Heart left ventricle (tissue), 13 donors: ENCODE data around the gene IPO13.

ENCODE experiments used
- POLR2A ChIP-seq, 2 donors: fragments of 450-650 bp; IDR thresholded peaks; one replicate each; pipeline ENCODE4 v1.6.1; 2017; ENCODE audit warnings: antibody characterized with exemption in 2 of 2, mild to moderate bottlenecking in 2 of 2, moderate library complexity in 2 of 2
- TF ChIP-seq, protein P1 (sequence below), 12 donors: fragments of 200-600 bp; sonication (generic) in 4 of 12; IDR thresholded peaks; one replicate each; pipeline versions ENCODE4 v1.5.0 to v1.8.0; 2018 to 2022; ENCODE audit warnings: antibody characterized with exemption in 12 of 12, mild to moderate bottlenecking in 5 of 12
- donor health status: ischemic (EF 13 %, LVEDD 7.1; RV severe dilation, severe dysfunction).
- donor health status: DM: no; HTN: yes; CAD: no.
- donor health status: DM: no; HTN: no; CAD: no.
- donor health status: ischemic (EF 25% LVEDD 6.9; RV normal size, moderate dysfunction).
- donor health status: ischemic (EF 25% LVEDD 5.7; RV mildly dilated, moderate dysfunction).
- donor health status: ischemic (EF 35%, LVEDD 5.7; RV mildly dilated, moderate dysfunction).
- donor health status: nonischemic (EF 11% LVEDD 7.7; RV severe dilation, severe dysfunction).
- donor health status: DM: yes; HTN: yes; CAD: no.
- donor health status: PGD.
- donor health status: ischemic (EF 29% LVEDD 5.4; RV normal size, mild dysfunction).
- donor health status: nonischemic (EF 23%, LVEDD 6.1; RV moderate dilation, normal function).

DNA sequence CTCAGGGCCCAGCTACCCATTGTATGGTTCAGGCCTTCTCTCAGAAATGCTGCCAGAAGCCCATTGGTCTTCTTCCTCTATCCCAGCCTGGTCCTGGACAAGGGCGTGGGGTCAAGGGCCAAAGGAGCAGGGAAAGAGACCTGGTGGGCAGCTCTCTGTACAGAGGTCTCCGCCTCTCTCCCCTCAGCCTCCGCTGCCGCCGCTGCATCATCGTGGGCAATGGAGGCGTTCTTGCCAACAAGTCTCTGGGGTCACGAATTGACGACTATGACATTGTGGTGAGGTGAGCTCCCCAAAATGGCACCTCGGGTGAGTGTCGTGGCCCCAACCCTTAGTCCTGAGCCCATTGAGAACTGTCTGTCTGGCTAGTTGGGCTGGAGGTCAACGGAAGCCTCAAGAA, 47.8 kb upstream of the IPO13 start:
- TF ChIP-seq, protein P1, sequence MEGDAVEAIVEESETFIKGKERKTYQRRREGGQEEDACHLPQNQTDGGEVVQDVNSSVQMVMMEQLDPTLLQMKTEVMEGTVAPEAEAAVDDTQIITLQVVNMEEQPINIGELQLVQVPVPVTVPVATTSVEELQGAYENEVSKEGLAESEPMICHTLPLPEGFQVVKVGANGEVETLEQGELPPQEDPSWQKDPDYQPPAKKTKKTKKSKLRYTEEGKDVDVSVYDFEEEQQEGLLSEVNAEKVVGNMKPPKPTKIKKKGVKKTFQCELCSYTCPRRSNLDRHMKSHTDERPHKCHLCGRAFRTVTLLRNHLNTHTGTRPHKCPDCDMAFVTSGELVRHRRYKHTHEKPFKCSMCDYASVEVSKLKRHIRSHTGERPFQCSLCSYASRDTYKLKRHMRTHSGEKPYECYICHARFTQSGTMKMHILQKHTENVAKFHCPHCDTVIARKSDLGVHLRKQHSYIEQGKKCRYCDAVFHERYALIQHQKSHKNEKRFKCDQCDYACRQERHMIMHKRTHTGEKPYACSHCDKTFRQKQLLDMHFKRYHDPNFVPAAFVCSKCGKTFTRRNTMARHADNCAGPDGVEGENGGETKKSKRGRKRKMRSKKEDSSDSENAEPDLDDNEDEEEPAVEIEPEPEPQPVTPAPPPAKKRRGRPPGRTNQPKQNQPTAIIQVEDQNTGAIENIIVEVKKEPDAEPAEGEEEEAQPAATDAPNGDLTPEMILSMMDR (IDR thresholded peaks at IDR 0.05) = no peak
- no peak for TF ChIP-seq POLR2A (IDR thresholded peaks at IDR 0.05)
